ENCODE measurements around the gene KCNAB1.

DNA sequence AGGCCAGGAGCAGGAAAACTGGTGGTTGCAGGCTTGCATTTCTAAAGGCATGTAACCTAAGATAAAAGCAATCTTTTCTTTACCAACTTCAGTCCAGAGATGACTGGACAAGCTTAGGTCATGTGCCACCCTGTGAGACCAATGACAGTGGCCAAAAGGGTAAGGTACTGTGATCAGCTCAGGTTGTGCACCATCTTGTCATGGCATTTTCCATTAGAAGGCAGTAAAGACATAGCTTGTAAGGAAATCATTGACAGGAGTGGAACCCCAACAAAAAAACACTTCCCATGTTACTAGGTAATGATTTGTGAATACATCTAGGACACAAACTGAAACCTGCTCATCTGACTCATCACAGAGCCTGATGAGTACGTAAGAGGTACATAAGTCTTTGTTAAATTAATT lies 399.4 kb downstream of the KCNAB1 start:
- TF ChIP-seq, protein P1, sequence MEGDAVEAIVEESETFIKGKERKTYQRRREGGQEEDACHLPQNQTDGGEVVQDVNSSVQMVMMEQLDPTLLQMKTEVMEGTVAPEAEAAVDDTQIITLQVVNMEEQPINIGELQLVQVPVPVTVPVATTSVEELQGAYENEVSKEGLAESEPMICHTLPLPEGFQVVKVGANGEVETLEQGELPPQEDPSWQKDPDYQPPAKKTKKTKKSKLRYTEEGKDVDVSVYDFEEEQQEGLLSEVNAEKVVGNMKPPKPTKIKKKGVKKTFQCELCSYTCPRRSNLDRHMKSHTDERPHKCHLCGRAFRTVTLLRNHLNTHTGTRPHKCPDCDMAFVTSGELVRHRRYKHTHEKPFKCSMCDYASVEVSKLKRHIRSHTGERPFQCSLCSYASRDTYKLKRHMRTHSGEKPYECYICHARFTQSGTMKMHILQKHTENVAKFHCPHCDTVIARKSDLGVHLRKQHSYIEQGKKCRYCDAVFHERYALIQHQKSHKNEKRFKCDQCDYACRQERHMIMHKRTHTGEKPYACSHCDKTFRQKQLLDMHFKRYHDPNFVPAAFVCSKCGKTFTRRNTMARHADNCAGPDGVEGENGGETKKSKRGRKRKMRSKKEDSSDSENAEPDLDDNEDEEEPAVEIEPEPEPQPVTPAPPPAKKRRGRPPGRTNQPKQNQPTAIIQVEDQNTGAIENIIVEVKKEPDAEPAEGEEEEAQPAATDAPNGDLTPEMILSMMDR (optimal IDR thresholded peaks at IDR 0.05 in 1 of 3, IDR thresholded peaks at IDR 0.05 in 1 of 3, conservative IDR thresholded peaks at IDR 0.05 in 1 of 3; ENCODE audit: extremely low read depth in 1 of 3, insufficient read depth in 2 of 3, low read length in 3 of 3) = no peak
- TF ChIP-seq EZH2 (IDR thresholded peaks at IDR 0.05; ENCODE audit: low read length) = no peak

Measured in keratinocyte (primary cell).